Activated naive CD4-positive, alpha-beta T cell treated with anti-CD3 and anti-CD28 coated beads, Interleukin-2, amount 50 U/mL, for 24 hours (primary cell): ENCODE results near the gene OR2AJ1.
"Not testable (repeated sequence)": the region's sequence is repeated elsewhere in the genome, so short reads cannot be mapped to it uniquely, and the experiment has no call there.

ENCODE experiments used
- H3K27ac Mint-ChIP-seq: one replicate; pipeline ENCODE4 v1.8.0; 2021; ENCODE audit warnings: mild to moderate bottlenecking, mixed read lengths
- H3K27me3 Mint-ChIP-seq: one replicate; pipeline ENCODE4 v1.8.0; 2021; ENCODE audit warnings: mixed read lengths
- H3K36me3 Mint-ChIP-seq: one replicate; pipeline ENCODE4 v1.8.0; 2021; ENCODE audit warnings: mixed read lengths
- H3K4me1 Mint-ChIP-seq: one replicate; pipeline ENCODE4 v1.8.0; 2021; ENCODE audit warnings: mixed read lengths
- H3K4me3 Mint-ChIP-seq: one replicate; pipeline ENCODE4 v1.8.0; 2021; ENCODE audit warnings: mild to moderate bottlenecking, mixed read lengths
- H3K9me3 Mint-ChIP-seq: one replicate; pipeline ENCODE4 v1.8.0; 2021; ENCODE audit warnings: mixed read lengths

The OR2AJ1 gene

GRCh38 chr1:247935781-247936180, 11.1 kb downstream of the OR2AJ1 start:
- Mint-ChIP-seq H3K27ac (no peak overlapping the region), H3K9me3 (no peaks in the 10 kb centered on the region), H3K4me1 (no peaks in the 10 kb centered on the region), H3K4me3 (no peak overlapping the region), H3K27me3 (no peaks in the 10 kb centered on the region), H3K36me3 (no peaks in the 10 kb centered on the region)

DNA sequence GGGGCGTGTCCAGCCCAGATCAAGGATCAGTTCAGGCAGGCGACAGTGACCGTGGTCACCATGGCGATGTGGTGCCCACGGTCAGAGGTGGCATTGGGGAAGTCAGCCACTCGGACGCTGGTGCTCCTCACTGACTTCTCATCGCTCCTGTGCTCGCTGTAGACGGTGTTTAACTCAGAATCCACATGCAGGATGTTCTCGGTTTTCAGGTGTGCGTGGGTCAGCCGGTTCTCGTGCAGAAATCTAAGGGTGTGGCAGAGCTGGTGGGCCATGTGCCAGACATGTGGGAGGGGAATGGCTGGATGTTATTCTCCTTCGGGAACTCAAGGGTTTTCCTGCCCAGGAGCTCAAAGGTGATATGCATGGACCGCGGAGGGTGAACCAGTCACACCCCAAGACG, 11.7 kb downstream of the OR2AJ1 start:
- Mint-ChIP-seq H3K9me3 (no peaks in the 10 kb centered on the region), H3K4me3 (no peak overlapping the region), H3K36me3 (no peaks in the 10 kb centered on the region), H3K4me1 (no peaks in the 10 kb centered on the region), H3K27ac (no peak overlapping the region), H3K27me3 (no peaks in the 10 kb centered on the region)

GRCh38 chr1:247936965-247937734, 12.5 kb downstream of the OR2AJ1 start:
- not testable (repeated sequence) for H3K27me3 Mint-ChIP-seq, H3K9me3 Mint-ChIP-seq, H3K36me3 Mint-ChIP-seq, H3K4me3 Mint-ChIP-seq, H3K27ac Mint-ChIP-seq, H3K4me1 Mint-ChIP-seq

DNA sequence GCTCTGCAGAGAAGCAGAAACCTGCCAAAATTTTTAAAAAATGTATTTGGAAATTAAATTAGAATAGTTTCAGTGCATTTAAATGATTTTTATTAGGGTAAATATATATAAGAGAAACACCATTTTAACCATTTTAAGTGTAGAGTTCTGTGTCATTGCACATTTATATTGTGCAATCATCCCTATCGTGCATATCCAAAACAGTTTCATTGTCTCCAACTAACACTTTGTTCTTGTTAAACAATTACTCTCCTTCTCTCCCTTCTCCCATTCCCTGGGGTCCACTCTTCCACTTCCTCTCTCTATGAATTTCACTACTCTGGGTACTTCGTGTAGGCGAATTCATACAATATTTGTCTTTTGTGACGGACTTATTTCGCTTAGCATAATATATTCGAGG, 17.9 kb downstream of the OR2AJ1 start:
- no peaks in the 10 kb centered on the region for H3K4me1 Mint-ChIP-seq
- no peaks in the 10 kb centered on the region for H3K36me3 Mint-ChIP-seq
- H3K27me3 Mint-ChIP-seq, result no peaks in the 10 kb centered on the region
- no peak overlapping the region for H3K4me3 Mint-ChIP-seq
- H3K27ac Mint-ChIP-seq, result no peak overlapping the region
- peaks cover 10% of the 10 kb centered on the region for H3K9me3 Mint-ChIP-seq

DNA sequence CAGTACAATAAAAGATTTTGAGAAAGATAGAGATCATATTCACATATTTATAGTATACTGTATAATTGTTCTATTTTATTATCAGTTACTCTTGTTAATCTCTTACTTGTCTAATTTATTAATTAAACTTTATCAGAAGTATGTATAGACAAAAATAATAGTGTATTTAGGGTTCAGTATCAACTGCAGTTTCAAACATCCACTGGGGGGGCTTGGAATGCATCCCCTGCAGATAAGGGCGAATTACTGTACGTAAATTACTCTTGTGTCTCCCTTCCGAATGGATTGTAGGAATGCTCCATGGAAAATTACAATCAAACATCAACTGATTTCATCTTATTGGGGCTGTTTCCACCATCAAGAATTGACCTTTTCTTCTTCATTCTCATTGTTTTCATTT, 23.9 kb downstream of the OR2AJ1 start, which contains the start of gene OR2L8:
OR2L8 (plus strand) TSS at position 301 of the 400 bp plus-strand sequence; CDS start at position 301, 0 bp downstream.
- no peak within 1 kb of the TSS for H3K27ac Mint-ChIP-seq
- H3K9me3 Mint-ChIP-seq, result peaks cover 6% of the 10 kb centered on the region
- no peak within 1 kb of the TSS for H3K4me3 Mint-ChIP-seq
- H3K4me1 Mint-ChIP-seq, result no peaks in the 10 kb centered on the region
- H3K36me3 Mint-ChIP-seq, result no peaks in the 10 kb centered on the region
- no peaks in the 10 kb centered on the region for H3K27me3 Mint-ChIP-seq

DNA sequence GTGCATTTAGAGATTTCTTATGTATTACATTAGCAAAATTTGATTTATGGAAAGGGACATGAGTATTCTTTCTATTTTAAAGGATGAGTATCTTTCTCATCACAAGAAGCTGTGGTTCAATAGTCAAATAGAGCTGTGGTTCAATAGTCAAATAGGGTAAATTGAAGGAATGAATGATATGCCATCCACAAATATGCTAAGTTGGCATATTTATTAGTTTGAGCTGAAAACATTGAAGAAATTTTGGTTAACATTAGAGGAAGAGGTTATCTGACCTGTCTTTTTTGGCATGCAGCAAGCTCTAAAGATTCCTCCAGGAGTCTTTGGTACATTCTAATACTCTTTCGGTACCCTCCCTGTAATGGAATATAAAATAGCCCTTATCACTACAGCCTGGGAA, 28.7 kb downstream of the OR2AJ1 start:
- Mint-ChIP-seq H3K9me3 (peaks cover 4% of the 10 kb centered on the region), H3K4me1 (no peaks in the 10 kb centered on the region), H3K4me3 (no peak overlapping the region), H3K36me3 (no peaks in the 10 kb centered on the region), H3K27me3 (no peaks in the 10 kb centered on the region), H3K27ac (no peak overlapping the region)

DNA sequence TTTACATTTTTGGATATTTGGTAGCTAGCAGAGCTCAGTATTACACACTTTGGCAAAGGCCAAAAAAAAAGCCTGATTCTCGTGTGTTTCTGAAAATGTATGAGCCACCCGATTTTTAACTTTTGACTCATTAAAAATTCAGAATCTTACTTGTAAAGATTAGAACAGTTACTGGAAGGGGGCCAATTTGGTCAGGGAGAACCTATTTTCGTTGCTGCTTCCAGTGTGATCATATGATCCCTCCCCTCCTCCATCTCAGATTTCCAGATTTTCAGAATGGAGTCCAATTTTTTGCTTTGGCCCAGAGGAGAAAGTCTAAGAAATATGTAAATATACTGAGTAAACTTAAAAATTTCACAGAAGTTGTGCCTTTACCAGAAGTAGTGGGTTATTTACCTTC, 37.1 kb downstream of the OR2AJ1 start:
- Mint-ChIP-seq H3K27ac (no peak overlapping the region), H3K9me3 (peaks cover 10% of the 10 kb centered on the region), H3K27me3 (peaks cover 3% of the 10 kb centered on the region), H3K4me1 (no peaks in the 10 kb centered on the region), H3K36me3 (no peaks in the 10 kb centered on the region), H3K4me3 (no peak overlapping the region)

- peaks cover 10% of the 10 kb centered on the region for H3K9me3 Mint-ChIP-seq
- H3K27ac Mint-ChIP-seq, result no peak overlapping the region
- peaks cover 3% of the 10 kb centered on the region for H3K27me3 Mint-ChIP-seq
- H3K4me3 Mint-ChIP-seq, result no peak overlapping the region
- no peaks in the 10 kb centered on the region for H3K36me3 Mint-ChIP-seq
- H3K4me1 Mint-ChIP-seq, result no peaks in the 10 kb centered on the region
Observed at GRCh38 chr1:247962911-247963588, 38.4 kb downstream of the OR2AJ1 start.

- Mint-ChIP-seq H3K36me3 (no peaks in the 10 kb centered on the region), H3K4me3 (no peak within 1 kb of the TSS), H3K27ac (no peak within 1 kb of the TSS), H3K9me3 (peaks cover 5% of the 10 kb centered on the region), H3K4me1 (no peaks in the 10 kb centered on the region), H3K27me3 (peaks cover 3% of the 10 kb centered on the region)
Observed at GRCh38 chr1:247964933-247965332, 40.2 kb downstream of the OR2AJ1 start, which contains the start of gene OR2AK2. Gene OR2AK2, plus strand, starts transcription at chr1:247965233. Its CDS starts 144 bp downstream, at chr1:247965377.

DNA sequence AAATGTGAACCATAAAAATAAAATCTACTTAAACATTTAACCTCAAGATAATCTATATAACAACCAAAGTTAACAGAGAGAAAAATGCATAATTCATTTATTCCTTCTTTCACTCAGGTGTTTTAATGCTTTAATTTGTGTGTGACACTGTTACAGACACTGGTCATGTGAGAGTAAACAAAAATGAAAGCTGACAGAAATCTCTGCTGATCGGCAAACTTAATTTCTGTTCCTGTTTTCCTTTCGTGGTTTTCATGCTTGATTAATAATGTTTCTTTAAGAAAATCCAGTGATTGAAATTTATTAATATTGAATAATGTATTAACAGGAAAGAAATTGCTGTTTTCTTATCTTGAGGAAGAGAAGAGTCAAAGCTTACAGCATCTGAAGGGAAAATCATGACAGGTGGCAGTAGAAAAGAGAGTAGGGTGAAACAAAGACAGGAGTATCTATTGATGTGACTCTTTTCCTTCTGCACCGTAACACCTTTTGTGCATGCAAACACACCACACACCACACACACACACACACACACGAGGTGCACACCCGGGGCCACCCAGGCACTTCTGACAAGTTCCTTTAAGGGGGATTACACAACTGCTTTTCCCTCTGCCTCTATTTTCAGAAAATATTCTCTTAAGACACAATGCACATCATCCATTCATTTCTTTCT, 42.0 kb downstream of the OR2AJ1 start:
- Mint-ChIP-seq H3K27me3 (peaks cover 3% of the 10 kb centered on the region), H3K4me3 (no peak overlapping the region), H3K36me3 (no peaks in the 10 kb centered on the region), H3K9me3 (peaks cover 5% of the 10 kb centered on the region), H3K4me1 (no peaks in the 10 kb centered on the region), H3K27ac (no peak overlapping the region)
